ENCODE measurements around the gene NAPSA.

Gene NAPSA

DNA sequence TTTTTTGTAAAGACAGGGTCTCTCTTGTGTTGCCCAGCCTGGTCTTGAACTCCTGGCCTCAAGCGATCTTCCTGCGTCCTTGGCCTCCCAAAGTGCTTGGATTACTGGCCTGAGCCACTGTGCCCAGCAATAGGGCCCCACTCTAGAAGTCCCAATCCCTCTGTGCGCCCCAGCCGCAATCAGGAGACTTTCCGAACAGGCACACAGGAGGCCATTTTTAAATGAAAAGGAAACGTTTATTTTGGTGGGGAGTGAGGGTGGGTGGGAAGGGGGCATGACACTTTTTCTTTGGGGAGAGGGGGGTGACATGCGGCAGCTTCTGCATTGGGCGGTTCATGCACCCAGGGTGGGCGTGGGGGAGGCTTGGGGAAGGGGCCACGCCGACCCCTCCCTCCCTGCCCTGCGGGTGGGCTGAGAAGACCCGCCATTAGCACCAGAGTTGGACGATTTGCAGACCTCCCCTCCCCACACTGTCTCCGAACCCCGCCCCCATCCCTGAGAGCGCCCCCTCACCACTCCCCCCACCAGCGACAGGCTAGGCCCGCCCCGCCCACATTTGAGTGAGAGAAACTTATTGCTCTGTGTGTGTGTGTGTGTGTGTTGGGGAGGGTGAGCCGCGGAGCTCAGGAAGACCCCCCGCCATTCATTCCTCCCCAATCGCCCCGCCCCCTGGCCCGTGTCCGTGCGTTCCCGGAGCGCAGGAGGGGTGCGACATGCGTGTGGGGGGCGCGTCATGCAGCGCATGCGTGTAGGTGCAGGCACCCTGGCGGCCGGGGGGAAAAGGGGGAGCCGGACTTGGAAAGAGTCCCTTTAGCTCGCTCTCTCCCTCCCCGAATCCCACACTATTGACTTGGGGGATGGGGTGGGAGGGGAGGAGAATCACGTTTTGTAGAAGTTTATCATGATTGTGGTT is 53.5 kb downstream of the NAPSA start:
- H3K27me3 ChIP-seq (replicated peaks; ENCODE audit: insufficient read depth, low read length) = peaks cover 74% of the 10 kb centered on the region
- H2AFZ ChIP-seq (ENCODE audit: low read length) = no peak overlapping the region
- H3K9me3 ChIP-seq (replicated peaks; ENCODE audit: insufficient read depth, low read length) = no peaks in the 10 kb centered on the region
- no peak overlapping the region for H3K27ac ChIP-seq (ENCODE audit: low read length)
- H3K79me2 ChIP-seq (ENCODE audit: low read length) = no peaks in the 10 kb centered on the region
- no peaks in the 10 kb centered on the region for H3F3A ChIP-seq (ENCODE audit: insufficient read depth, low read length)
- H3K4me3 ChIP-seq (ENCODE audit: low read length) = no peak overlapping the region
- H3K4me2 ChIP-seq (ENCODE audit: low read depth, low read length) = no peak overlapping the region
- TF ChIP-seq EZH2phosphoT487 (IDR thresholded peaks at IDR 0.05; ENCODE audit: low read length) = no peak
- TF ChIP-seq EZH2 (optimal IDR thresholded peaks at IDR 0.05; ENCODE audit: low read depth, low read length) = no peak
- TF ChIP-seq, protein P1, sequence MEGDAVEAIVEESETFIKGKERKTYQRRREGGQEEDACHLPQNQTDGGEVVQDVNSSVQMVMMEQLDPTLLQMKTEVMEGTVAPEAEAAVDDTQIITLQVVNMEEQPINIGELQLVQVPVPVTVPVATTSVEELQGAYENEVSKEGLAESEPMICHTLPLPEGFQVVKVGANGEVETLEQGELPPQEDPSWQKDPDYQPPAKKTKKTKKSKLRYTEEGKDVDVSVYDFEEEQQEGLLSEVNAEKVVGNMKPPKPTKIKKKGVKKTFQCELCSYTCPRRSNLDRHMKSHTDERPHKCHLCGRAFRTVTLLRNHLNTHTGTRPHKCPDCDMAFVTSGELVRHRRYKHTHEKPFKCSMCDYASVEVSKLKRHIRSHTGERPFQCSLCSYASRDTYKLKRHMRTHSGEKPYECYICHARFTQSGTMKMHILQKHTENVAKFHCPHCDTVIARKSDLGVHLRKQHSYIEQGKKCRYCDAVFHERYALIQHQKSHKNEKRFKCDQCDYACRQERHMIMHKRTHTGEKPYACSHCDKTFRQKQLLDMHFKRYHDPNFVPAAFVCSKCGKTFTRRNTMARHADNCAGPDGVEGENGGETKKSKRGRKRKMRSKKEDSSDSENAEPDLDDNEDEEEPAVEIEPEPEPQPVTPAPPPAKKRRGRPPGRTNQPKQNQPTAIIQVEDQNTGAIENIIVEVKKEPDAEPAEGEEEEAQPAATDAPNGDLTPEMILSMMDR (IDR thresholded peaks at IDR 0.05; ENCODE audit: low read length) = no peak
- H3K36me3 ChIP-seq (replicated peaks; ENCODE audit: insufficient read depth, low read length) = no peaks in the 10 kb centered on the region
- no peak overlapping the region for H3K9ac ChIP-seq (ENCODE audit: low read length)
- no peaks in the 10 kb centered on the region for H4K20me1 ChIP-seq (ENCODE audit: insufficient read depth, low read length)
- no peaks in the 10 kb centered on the region for H3K4me1 ChIP-seq (ENCODE audit: low read length)
- H3K9me2 ChIP-seq (replicated peaks; ENCODE audit: insufficient read depth, low read length) = no peaks in the 10 kb centered on the region
- DNase-seq = no peak

DNA sequence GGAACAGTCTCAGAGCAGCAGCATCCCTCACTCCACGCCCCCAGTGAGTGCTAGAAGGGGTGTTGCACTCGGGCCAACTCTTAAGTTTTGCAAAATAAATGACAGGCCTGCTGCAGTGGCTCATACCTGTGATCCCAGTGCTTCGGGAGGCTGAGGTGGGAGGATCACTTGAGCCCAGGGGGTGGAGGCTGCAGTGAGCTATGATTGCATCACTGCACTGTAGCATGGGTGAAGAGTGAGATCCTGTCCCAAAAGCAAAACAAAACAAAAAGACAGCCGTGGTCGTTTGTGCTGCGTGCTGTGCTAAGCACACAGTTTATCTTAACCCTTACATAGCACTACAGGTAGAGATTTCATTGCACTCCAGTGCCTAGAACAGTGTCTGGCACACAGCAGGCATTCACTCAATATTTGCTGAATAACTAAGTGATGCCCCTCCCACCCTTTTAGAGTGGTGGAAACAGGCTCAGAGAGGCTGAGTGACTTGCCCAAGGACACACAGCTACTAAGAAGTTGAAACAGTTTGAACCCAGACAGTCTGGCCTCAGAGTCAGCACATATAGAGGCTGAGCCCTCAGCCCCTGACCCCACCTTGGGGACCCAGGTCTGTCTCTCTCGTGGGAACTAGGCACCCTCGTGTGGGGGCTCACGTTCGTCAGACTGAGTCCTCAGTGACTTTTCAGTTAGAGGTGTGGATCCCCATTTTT is 54.5 kb downstream of the NAPSA start:
- Histone ChIP-seq H3K79me2 (ENCODE audit: low read length) (no peaks in the 10 kb centered on the region), H3K36me3 (replicated peaks; ENCODE audit: insufficient read depth, low read length) (no peaks in the 10 kb centered on the region), H4K20me1 (ENCODE audit: insufficient read depth, low read length) (no peaks in the 10 kb centered on the region), H3K9me2 (replicated peaks; ENCODE audit: insufficient read depth, low read length) (no peaks in the 10 kb centered on the region), H3F3A (ENCODE audit: insufficient read depth, low read length) (no peaks in the 10 kb centered on the region), H3K4me3 (ENCODE audit: low read length) (no peak overlapping the region), H3K9me3 (replicated peaks; ENCODE audit: insufficient read depth, low read length) (no peaks in the 10 kb centered on the region), H3K4me2 (ENCODE audit: low read depth, low read length) (no peak overlapping the region), H3K27me3 (replicated peaks; ENCODE audit: insufficient read depth, low read length) (peaks cover 79% of the 10 kb centered on the region), H3K27ac (ENCODE audit: low read length) (no peak overlapping the region), H3K4me1 (ENCODE audit: low read length) (no peaks in the 10 kb centered on the region), H2AFZ (ENCODE audit: low read length) (no peak overlapping the region), H3K9ac (ENCODE audit: low read length) (no peak overlapping the region)
- no peak for DNase-seq
- TF ChIP-seq, protein P1 (IDR thresholded peaks at IDR 0.05; ENCODE audit: low read length) = no peak
- TF ChIP-seq EZH2 (optimal IDR thresholded peaks at IDR 0.05; ENCODE audit: low read depth, low read length) (no peak), EZH2phosphoT487 (IDR thresholded peaks at IDR 0.05; ENCODE audit: low read length) (no peak)

DNA sequence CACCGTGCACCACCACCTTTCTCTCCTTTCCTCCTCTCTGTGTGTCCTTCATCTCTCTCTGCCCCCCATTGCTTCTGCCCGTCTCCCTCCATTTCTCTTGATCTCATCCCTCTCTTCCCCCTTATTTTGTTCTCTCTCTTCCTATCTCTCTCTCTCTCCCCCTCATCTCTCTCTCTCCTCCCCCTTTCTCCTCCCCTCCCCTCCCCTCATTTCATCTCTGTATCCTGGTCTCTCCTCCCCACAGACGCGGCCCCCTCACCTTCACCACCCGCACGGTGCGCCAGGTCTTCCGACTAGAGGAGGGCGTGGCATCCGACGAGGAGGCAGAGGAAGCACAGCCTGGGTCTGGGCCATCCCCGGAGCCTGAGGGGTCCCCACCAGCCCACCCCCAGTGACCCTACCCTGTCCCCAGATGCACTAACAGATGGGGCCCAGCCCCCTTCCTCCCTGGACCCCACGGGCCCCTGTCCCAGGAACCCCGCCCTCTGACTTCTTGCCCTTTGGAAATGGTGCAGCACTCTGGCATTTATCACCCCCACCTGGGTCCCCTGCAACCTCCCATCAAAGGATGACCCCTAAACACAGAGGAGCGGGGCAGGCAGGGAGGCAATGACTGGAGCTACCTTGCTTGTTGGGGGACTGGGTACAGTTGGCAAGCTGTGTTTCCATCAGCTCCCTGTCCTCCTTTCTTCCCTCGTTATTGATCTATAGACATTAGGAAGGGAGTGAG is 55.9 kb downstream of the NAPSA start:
- H3K9me2 ChIP-seq (replicated peaks; ENCODE audit: insufficient read depth, low read length) = no peaks in the 10 kb centered on the region
- H4K20me1 ChIP-seq (ENCODE audit: insufficient read depth, low read length) = no peaks in the 10 kb centered on the region
- peaks cover 77% of the 10 kb centered on the region for H3K27me3 ChIP-seq (replicated peaks; ENCODE audit: insufficient read depth, low read length)
- TF ChIP-seq, protein P1 (IDR thresholded peaks at IDR 0.05; ENCODE audit: low read length) = no peak
- TF ChIP-seq EZH2 (optimal IDR thresholded peaks at IDR 0.05; ENCODE audit: low read depth, low read length) (no peak), EZH2phosphoT487 (IDR thresholded peaks at IDR 0.05; ENCODE audit: low read length) (no peak)
- H3K9ac ChIP-seq (ENCODE audit: low read length) = no peak overlapping the region
- no peaks in the 10 kb centered on the region for H3K9me3 ChIP-seq (replicated peaks; ENCODE audit: insufficient read depth, low read length)
- no peaks in the 10 kb centered on the region for H3K79me2 ChIP-seq (ENCODE audit: low read length)
- no peak overlapping the region for H3K4me3 ChIP-seq (ENCODE audit: low read length)
- H3F3A ChIP-seq (ENCODE audit: insufficient read depth, low read length) = no peaks in the 10 kb centered on the region
- H3K4me1 ChIP-seq (ENCODE audit: low read length) = no peaks in the 10 kb centered on the region
- no peak overlapping the region for H3K27ac ChIP-seq (ENCODE audit: low read length)
- DNase-seq = no peak
- H3K36me3 ChIP-seq (replicated peaks; ENCODE audit: insufficient read depth, low read length) = no peaks in the 10 kb centered on the region
- no peak overlapping the region for H3K4me2 ChIP-seq (ENCODE audit: low read depth, low read length)
- H2AFZ ChIP-seq (ENCODE audit: low read length) = no peak overlapping the region

Measured in MM.1S (cell line).